SK-MEL-5 (cell line): ENCODE data around the gene OTUD3. TPM values are rescaled to one million over a fixed set of nuclear protein-coding genes. Genes with fewer than 3 reads are reported as not detected.
A peak's percentile ranks its signal among the peaks of the same experiment; 100 is the strongest.

Experiments used
- DNase-seq: peaks from one replicate; pipeline ENCODE4 v3.0.0-alpha.2; 2016; ENCODE audit warnings: low read depth, low spot score
- in situ Hi-C: cut with HindIII; loops from 2 replicates; pipeline ENCODE4 v1.10.0; 2016; ENCODE audit warnings: low sequenced_read_pairs, high pct_unique_total_duplicates, low pct_unique_long_range_greater_than_20kb
- total RNA-seq: library from RNA; depleted of rRNA; stranded (reverse); fragments of >200 nt; shearing (Covaris generic); gene quantifications from 2 replicates; pipeline ENCODE4 v1.2.3, GENCODE V29; 2014

OTUD3 gene
- total RNA-seq, 1 experiment from 2014 or later: 3.5 TPM

- in situ Hi-C loops: no loop called here
- DNase-seq: no peak
Measured at GRCh38 chr1:19892628-19893168, 10.5 kb downstream of the OTUD3 start.

- in situ Hi-C loops: no loop called here
- DNase-seq: no peak
Measured at GRCh38 chr1:19893687-19894086, 11.5 kb downstream of the OTUD3 start.

DNA sequence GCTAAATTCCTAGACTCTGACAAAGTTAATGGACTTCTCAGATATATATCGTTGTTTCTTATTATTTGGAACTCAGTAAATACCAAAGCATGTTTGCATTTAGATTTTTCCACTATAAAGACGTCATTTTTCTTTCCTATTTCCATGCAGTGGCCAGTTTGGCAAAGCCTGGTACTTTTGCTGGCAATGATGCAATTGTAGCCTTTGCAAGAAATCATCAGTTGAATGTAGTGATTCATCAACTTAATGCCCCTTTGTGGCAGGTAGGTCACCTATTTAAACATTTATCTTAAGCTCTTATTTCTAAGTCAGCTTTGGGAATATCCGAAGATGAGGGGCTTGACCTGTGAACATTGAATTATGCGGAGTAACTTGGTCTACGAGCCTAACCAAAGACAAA is 12.0 kb downstream of the OTUD3 start:
- in situ Hi-C loops: no loop called here
- no peak for DNase-seq

GRCh38 chr1:19901653-19902052 is 19.5 kb downstream of the OTUD3 start:
- no peak for DNase-seq
- in situ Hi-C loops: no loop called here

GRCh38 chr1:19903621-19904020 is 21.4 kb downstream of the OTUD3 start:
- DNase-seq: no peak
- in situ Hi-C loops: no loop called here

DNA sequence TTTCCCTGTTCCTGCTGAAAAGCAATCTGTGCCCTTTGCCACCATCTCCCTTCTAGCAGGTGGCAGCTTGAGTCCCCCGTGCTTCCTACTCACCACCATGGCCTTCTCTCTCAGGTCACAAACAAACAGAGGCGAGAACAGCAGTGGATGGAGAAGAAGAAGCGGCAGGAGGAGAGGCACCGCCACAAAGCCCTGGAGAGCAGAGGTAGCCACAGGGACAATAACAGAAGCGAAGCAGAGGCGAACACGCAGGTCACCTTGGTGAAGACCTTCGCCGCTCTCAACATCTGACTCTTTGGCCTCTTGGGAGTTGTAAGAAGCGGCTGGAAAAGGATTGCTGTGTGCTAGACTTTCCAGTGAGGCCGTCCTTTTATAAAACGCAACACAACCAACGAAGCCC is 25.3 kb downstream of the OTUD3 start:
- in situ Hi-C loops: no loop called here
- DNase-seq: no peak

GRCh38 chr1:19909392-19909791 is 27.2 kb downstream of the OTUD3 start:
- in situ Hi-C loops: no loop called here
- DNase-seq: no peak

- in situ Hi-C loops: no loop called here
- DNase-seq: no peak
Measured at GRCh38 chr1:19909971-19910370, 27.8 kb downstream of the OTUD3 start.

- no peak for DNase-seq
- in situ Hi-C loops: no loop called here
Measured at GRCh38 chr1:19910650-19911049, 28.5 kb downstream of the OTUD3 start.

- peak; percentile 81 for DNase-seq
- in situ Hi-C loops: no loop called here
Measured at GRCh38 chr1:19918057-19918456, 35.9 kb downstream of the OTUD3 start.

- in situ Hi-C loops: no loop called here
- no peak for DNase-seq
Measured at GRCh38 chr1:19920132-19920710, 38.0 kb downstream of the OTUD3 start.

DNA sequence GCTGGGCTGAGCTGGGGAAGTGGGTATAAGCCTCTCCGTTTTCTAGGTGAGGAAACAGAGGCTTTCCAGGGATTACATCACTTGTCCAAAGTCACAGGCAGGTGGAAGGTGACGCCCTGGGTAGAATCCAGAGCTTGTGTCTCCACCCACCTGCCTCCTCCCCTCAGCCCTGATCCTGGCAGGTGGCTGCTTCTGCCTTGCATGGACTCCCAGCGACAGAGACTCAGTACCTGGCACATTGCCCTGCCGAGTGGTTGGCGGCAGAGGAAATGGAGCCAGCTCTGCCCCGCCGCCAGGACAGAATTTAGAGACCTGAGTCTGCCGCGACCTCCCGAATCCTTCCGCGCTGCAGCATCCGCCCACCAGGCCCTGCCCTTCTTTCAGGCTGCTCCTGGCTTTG is 39.1 kb downstream of the OTUD3 start:
- in situ Hi-C loops: no loop called here
- DNase-seq: no peak

- in situ Hi-C loops: no loop called here
- no peak for DNase-seq
Measured at GRCh38 chr1:19922015-19922688, 40.0 kb downstream of the OTUD3 start.

DNA sequence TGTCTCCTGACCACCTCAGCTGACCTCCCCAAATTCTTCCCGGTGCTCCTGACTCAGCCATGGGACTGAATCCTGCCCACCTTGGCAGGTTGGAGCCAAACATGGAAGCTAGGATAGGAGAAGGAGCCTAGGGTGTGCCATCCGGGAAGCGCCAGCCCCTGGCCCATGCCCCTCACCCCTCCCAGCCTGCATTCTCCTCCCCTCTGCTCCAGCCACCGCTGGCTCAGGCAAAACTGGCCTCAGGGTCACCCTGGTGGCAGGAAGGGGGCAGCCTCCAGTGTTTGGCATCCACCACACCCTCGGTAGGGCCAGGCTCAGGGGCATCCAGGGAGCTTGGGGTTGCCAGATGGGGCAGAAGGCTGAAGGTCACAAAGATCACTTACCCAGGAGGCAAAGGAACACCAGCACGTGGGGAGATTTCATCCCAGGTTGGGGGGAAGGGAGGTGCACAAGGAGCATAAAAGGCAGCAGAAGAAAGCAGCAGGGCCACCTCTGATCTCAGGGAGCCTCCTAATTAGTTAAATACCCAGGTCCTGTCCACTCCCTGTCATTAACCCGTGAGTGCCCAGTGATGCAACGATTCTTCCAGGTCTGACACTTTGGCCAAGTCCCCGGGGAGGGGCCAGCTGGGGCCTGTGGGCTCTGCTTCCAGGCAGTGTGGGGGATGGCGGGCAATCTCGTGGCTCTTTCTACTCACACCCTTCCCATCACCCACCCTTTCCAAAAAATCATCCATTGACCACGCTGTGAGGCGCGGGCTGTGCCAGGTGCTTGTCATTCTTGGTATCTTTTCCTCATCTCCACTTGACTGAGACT is 41.1 kb downstream of the OTUD3 start, which contains the start of gene PLA2G2E:
PLA2G2E (minus strand) TSS at position 481 of the 816 bp plus-strand sequence; CDS start at position 423, 58 bp downstream.
- in situ Hi-C loops: no loop called here
- DNase-seq: no peak

GRCh38 chr1:19923953-19924346 is 41.8 kb downstream of the OTUD3 start:
- no peak for DNase-seq
- in situ Hi-C loops: no loop called here

- in situ Hi-C loops: no loop called here
- DNase-seq: no peak
Measured at GRCh38 chr1:19925342-19926070, 43.3 kb downstream of the OTUD3 start.

DNA sequence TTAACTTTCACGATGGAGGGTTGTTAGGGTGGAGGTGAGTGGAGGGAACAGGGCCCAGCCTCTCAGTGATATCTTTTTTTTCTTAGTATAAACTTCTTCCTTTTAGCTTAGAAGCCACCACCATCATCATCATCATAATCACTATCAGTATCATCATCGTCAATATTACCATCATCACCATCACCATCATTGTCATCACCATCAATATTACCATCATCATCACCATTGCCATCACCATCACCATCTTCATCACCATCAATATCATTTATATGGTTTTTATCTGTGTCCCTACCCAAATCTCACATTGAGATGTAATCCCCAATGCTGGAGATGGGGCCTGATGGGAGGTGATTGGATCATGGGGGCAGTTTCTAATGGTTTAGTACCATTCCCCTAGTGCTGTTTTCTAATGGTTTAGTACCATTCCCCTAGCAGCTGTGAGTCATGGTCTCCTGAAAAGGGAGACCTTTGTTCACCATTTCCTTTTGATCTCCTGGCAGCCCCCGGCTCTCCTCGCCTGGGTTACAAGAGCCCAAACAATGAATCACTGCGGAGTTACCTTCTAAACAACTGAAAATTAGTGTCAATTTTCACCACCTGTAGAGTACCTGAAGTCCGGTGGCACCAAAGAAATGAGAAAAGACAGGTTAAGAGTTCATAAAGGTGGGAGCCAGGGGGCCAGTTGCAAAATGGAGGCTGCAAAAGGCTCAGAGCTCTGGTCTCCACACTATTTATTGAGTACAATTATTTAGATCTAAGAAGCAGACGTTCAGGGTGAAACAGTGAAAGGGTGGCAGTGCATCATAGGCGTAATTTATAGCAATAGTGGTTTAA is 44.3 kb downstream of the OTUD3 start:
- no peak for DNase-seq
- in situ Hi-C loops: no loop called here
